ENCODE results near the gene ANKRD12.
"Not testable (repeated sequence)": the region's sequence is repeated elsewhere in the genome, so short reads cannot be mapped to it uniquely, and the experiment has no call there.

Gene ANKRD12

DNA sequence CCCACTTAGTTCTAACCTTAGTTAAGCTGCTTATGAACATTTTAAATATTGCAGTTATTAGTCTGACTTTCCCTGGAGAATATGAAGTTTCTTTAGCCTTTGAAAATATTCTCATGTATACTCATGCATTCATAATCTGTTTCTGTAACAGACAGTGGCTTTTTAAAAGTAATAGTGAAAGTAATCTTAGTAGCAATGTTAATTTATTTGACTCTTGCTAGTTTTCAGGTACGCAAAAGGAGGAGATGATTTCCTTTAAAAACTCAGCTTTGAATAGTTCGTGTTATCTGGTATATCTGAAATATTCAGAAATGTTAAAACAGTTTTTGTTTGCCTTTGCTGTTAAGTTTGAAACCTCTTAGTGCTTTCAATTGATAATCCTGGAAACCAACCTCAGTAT is 3.8 kb downstream of the ANKRD12 start:
- DNase-seq (ENCODE audit: low read depth in 1 of 2, low spot score in 1 of 2): no peak

- DNase-seq (ENCODE audit: low read depth in 1 of 2, low spot score in 1 of 2): no peak
Measured at GRCh38 chr18:9140984-9141383, 4.4 kb downstream of the ANKRD12 start.

DNA sequence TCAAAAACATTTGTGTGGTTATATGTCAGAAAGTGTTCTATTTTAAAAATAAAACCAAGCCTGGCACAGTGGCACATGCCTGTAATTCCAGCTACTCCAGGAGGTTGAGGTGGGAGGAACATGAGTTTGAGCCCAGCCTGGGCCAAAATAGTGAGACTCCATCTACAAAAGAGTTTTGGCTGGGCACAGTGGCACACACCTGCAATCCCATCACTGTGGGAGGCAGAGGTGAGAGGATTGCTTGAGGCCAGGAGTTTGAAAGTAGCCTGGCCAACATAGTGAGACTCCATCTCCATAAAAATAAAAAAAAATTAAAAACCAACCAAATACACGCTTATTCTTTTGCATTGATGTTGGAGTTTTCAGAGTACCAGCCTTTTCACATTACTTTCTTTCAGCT is 9.6 kb downstream of the ANKRD12 start:
- no peak for DNase-seq (ENCODE audit: low read depth in 1 of 2, low spot score in 1 of 2)

DNA sequence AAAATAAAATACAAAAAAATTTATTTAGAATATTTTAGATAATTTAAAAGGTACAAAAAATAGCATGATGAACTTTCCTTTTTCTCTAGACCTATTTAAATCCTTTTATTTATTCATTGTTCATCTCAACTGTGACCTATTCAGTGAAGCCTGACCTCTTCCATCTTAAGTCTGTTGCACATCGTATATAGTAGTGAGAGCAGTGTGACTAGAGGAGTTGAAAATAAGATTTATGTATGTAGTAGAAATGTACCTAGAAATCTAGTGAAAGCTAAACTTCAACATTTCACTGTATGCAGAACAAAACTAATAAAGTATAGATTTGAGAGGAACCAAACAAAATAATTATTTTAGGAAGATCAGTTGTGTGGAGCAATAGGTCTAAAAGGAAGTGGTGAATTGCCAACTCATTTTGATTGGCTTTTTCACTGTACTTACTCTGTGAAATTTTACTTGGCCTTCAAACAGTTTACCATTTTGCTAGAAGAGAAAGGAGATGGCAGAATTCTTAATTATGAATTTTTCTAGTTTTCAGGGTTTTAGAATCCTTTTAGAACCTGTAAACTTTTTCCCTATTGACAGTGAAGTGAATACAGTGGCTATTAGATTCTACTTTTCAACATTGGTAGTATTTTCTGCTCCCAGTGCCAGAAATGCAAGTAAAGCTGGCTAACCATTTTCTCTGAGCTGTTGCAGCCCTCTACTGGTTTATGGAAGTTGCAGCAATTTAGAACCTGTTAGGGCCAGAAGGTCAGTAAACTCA is 11.0 kb downstream of the ANKRD12 start:
- no peak for DNase-seq (ENCODE audit: low read depth in 1 of 2, low spot score in 1 of 2)

DNA sequence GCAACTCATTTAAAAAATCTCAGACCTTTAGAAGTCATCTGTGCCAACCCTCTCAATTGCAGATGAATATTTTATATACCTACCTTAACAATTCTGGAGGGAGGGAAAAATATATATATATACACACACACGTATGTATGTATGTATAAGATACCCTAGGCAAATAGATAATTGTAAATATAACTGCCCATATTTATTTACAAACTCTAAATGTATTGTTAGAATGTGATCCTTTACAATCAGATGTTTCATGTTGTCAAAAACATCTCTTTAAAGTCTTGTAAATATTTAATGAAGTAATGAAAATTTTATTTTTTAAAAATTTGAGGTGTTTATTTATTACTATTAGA is 11.6 kb downstream of the ANKRD12 start:
- DNase-seq (ENCODE audit: low read depth in 1 of 2, low spot score in 1 of 2): no peak

DNA sequence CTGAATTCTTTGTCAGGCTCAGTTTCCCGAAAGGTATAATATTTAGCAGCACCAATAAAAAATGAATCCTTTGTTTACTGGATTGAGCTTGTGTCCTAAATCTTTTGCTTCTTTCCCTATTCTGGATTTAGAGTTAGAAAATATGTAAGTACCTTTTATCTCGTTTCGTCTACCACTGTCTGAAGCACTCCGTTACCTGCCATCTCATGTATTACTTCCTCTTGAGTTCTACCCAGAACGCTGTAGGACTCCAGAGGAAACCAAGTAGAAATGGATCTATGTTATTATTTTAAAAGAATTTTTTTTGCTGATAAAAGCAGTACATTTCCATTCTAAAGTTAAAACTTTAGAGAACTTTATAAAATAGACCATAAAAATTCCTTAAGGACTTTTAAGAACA is 13.5 kb downstream of the ANKRD12 start:
- no peak for DNase-seq (ENCODE audit: low read depth in 1 of 2, low spot score in 1 of 2)

GRCh38 chr18:9153256-9153655 is 16.7 kb downstream of the ANKRD12 start:
- DNase-seq (ENCODE audit: low read depth in 1 of 2, low spot score in 1 of 2): no peak

GRCh38 chr18:9156604-9157249 is 20.1 kb downstream of the ANKRD12 start:
- no peak for DNase-seq (ENCODE audit: low read depth in 1 of 2, low spot score in 1 of 2)

DNA sequence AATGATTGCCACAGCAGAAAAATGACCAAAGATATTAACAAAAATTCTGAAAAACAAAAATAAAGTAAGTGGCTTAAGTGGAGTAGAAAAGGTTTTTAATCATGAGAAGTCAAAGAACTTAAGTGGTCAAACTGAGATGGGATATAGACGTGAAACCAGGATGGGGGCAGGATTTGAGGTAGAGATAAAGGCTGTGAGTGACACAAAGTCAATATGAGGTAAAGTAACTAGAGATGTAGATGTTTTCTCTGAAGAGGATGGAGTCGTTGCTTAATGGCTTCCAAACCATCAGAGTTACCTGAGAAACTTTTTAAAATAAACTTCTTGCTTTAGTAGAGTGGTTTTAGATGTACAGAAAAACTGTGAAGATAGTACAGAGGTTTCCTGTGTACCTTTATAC is 21.2 kb downstream of the ANKRD12 start:
- no peak for DNase-seq (ENCODE audit: low read depth in 1 of 2, low spot score in 1 of 2)

- no peak for DNase-seq (ENCODE audit: low read depth in 1 of 2, low spot score in 1 of 2)
Measured at GRCh38 chr18:9160014-9160413, 23.4 kb downstream of the ANKRD12 start.

- not testable (repeated sequence) for DNase-seq (ENCODE audit: low read depth in 1 of 2, low spot score in 1 of 2)
Measured at GRCh38 chr18:9162663-9163062, 26.1 kb downstream of the ANKRD12 start.

DNA sequence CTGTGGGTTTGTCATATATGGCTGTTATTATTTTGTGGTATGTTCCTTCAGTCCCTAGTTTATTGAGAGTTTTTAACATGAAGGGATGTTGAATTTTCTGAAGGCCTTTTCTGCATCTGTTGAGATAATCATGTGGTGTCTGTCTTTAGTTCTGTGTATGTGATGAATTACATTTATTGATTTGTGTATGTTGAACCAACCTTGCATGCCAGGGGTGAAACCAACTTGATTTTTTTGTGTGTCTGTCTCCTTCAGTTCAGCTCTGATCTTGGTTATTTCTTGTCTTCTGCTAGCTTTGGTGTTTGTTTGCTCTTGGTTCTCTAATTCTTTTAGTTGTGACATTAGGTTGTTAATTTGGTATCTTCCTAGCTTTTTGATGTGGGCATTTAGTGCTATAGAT is 27.6 kb downstream of the ANKRD12 start:
- DNase-seq (ENCODE audit: low read depth in 1 of 2, low spot score in 1 of 2): not testable (repeated sequence)

GRCh38 chr18:9165883-9166282 is 29.3 kb downstream of the ANKRD12 start:
- DNase-seq (ENCODE audit: low read depth in 1 of 2, low spot score in 1 of 2): not testable (repeated sequence)

DNA sequence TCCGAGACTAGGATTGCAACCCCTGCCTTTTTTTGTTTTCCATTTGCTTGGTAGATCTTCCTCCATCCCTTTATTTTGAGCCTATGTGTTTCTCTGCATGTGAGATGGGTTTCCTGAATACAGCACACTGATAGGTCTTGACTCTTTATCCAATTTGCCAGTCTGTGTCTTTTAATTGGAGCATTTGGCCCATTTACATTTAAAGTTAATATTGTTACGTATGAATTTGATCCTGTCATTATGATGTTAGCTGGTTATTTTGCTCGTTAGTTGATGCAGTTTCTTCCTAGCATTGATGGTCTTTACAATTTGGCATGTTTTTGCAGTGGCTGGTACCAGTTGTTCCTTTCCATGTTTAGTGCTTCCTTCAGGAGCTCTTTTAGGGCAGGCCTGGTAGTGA is 32.9 kb downstream of the ANKRD12 start:
- DNase-seq (ENCODE audit: low read depth in 1 of 2, low spot score in 1 of 2): not testable (repeated sequence)

GRCh38 chr18:9171919-9172318 is 35.3 kb downstream of the ANKRD12 start:
- not testable (repeated sequence) for DNase-seq (ENCODE audit: low read depth in 1 of 2, low spot score in 1 of 2)

- no peak for DNase-seq (ENCODE audit: low read depth in 1 of 2, low spot score in 1 of 2)
Measured at GRCh38 chr18:9172506-9173127, 36.0 kb downstream of the ANKRD12 start.

DNA sequence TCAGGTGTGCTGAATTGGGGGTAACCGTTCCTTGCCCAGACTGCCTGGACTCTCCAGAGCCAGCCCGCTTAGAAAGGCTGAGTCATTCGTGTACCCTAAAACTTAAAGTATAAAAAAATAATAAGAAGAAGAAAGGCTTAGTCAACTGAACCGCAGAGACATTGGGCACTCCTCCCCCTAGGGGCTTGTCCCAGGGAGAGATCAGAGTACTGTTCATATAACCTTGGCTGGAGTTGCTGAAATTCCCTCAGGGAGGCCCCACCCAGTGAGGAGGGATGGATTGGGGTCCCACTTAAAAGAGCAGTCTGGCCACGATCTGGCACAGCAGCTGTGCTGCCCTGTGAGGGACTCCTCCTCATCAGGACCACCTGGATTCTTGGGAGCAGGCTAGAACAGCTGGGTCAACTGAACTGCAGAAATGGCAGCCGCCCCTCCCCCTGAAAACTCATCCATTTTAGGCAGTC is 37.2 kb downstream of the ANKRD12 start:
- no peak for DNase-seq (ENCODE audit: low read depth in 1 of 2, low spot score in 1 of 2)

- no peak for DNase-seq (ENCODE audit: low read depth in 1 of 2, low spot score in 1 of 2)
Measured at GRCh38 chr18:9174302-9174701, 37.7 kb downstream of the ANKRD12 start.

DNA sequence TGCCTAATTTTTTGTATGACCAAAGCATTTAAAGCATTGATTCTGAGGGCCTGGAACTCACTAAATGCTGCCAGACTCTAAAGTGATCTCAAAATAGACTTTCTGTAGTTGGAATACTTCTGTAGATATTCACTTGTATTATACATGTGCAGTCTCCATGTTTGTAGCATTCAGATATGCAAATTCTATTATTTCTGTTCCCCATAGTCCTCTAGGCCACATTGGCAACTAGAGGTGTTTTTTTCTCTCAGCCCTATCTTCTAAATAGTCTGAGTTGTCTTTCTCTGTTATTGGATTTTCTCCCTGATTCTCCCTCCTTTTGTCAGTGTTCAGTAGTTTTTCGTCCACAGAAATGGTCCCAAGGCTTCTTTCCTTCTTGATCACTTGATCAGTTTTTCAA is 38.5 kb downstream of the ANKRD12 start:
- DNase-seq (ENCODE audit: low read depth in 1 of 2, low spot score in 1 of 2): no peak

GRCh38 chr18:9177031-9177430 is 40.5 kb downstream of the ANKRD12 start:
- DNase-seq (ENCODE audit: low read depth in 1 of 2, low spot score in 1 of 2): no peak

DNA sequence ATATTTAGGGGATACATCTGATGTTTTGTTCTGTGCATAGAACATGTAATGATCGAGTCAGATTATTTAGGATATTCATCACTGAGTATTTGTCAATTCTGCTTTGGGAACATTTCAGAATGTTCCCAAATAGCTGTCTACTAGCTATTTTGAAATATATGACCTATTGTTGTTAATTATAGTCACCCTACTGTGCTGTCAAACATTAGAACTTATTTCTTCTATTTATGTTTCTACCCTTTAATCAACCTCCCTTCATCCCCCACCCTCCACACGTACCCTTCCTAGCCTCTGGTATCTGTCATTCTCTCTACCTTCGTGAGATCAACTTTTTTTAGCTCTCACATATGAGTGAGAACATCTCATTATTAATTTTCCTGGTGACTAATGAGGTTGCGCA is 40.9 kb downstream of the ANKRD12 start:
- DNase-seq (ENCODE audit: low read depth in 1 of 2, low spot score in 1 of 2): no peak

- DNase-seq (ENCODE audit: low read depth in 1 of 2, low spot score in 1 of 2): no peak
Measured at GRCh38 chr18:9178557-9178956, 42.0 kb downstream of the ANKRD12 start.

All from stimulated activated CD4-positive, alpha-beta T cell treated with anti-CD3 and anti-CD28 coated beads, Interleukin-15, amount 100 ng/mL, for 1 hour (primary cell).